NB4 (cell line): Measurements from ENCODE around the gene LRCH1.

Source experiments
- POLR2A ChIP-seq: IDR thresholded peaks from 2 replicates; pipeline ENCODE4 v1.6.1; 2011; ENCODE audit warnings: mild to moderate bottlenecking; ENCODE audit not compliant: insufficient read length; ENCODE audit errors: extremely low read depth
- TF ChIP-seq, protein P1 (sequence below): IDR thresholded peaks from one replicate; pipeline ENCODE4 v1.5.1; 2012; ENCODE audit warnings: low read depth, low read length

DNA sequence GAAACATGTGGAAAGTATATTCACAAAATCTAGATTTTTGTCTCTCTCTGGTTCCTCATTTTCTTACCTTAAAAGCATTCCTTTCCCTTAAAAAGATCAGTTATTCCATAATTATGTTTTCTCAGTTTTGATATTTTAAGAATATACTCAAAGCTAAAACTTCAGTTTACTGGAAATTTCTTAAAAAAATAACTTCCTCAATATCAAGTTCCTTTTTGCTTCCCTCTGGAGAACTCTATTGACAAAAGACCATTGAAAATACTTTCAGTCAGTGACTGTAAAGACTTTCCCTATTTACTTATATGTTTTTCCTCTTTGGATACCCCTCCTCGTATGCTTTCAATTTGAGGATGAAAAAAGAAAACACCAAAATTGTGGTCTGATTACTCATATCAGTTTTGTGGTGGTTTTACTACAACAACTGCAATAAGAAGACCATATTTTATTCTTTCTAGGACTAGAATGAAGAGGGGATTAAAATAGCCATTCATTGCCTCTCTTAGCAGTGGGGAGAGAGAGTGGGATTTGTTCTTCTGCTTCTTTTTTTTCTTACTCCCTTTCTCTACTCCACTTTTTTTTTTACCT is 130.8 kb downstream of the LRCH1 start:
- TF ChIP-seq, protein P1, sequence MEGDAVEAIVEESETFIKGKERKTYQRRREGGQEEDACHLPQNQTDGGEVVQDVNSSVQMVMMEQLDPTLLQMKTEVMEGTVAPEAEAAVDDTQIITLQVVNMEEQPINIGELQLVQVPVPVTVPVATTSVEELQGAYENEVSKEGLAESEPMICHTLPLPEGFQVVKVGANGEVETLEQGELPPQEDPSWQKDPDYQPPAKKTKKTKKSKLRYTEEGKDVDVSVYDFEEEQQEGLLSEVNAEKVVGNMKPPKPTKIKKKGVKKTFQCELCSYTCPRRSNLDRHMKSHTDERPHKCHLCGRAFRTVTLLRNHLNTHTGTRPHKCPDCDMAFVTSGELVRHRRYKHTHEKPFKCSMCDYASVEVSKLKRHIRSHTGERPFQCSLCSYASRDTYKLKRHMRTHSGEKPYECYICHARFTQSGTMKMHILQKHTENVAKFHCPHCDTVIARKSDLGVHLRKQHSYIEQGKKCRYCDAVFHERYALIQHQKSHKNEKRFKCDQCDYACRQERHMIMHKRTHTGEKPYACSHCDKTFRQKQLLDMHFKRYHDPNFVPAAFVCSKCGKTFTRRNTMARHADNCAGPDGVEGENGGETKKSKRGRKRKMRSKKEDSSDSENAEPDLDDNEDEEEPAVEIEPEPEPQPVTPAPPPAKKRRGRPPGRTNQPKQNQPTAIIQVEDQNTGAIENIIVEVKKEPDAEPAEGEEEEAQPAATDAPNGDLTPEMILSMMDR = no peak
- TF ChIP-seq POLR2A = no peak
